HG03025 (cell line): ENCODE results near the gene ACKR2.

Experiments
- ATAC-seq: cut with Tn5 transposase; IDR thresholded peaks from one replicate; pipeline ENCODE4 v1.9.1; 2021; ENCODE audit warnings: mild to moderate bottlenecking, moderate library complexity; ENCODE audit not compliant: unreplicated experiment, low FRiP score

The ACKR2 gene

DNA sequence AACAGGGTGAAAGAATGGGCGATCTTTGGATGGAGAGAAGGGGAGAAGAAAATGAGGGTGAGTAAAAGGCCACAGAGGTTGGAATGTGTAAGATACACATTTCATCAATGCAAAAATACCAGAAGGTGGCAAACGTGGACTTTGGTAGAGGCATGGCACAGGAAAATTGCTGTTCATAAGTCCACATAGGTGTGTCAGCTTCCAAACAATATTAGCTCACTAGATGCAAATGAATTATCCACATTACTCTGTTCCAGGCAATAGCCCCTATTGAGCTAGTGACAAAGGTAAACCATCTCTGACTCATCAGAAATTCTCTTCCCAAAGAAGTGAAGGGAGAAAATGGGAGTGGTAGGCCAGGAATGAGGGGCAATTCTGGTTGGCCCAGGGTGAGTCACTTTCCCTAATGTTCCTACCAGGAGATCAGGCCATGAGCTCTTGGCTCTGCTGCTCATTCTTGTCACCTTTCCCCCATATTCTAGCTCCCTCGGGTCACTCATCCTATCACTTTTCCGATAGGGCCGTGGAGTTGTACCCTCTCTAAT lies 19.9 kb downstream of the ACKR2 start:
- no peak for ATAC-seq

DNA sequence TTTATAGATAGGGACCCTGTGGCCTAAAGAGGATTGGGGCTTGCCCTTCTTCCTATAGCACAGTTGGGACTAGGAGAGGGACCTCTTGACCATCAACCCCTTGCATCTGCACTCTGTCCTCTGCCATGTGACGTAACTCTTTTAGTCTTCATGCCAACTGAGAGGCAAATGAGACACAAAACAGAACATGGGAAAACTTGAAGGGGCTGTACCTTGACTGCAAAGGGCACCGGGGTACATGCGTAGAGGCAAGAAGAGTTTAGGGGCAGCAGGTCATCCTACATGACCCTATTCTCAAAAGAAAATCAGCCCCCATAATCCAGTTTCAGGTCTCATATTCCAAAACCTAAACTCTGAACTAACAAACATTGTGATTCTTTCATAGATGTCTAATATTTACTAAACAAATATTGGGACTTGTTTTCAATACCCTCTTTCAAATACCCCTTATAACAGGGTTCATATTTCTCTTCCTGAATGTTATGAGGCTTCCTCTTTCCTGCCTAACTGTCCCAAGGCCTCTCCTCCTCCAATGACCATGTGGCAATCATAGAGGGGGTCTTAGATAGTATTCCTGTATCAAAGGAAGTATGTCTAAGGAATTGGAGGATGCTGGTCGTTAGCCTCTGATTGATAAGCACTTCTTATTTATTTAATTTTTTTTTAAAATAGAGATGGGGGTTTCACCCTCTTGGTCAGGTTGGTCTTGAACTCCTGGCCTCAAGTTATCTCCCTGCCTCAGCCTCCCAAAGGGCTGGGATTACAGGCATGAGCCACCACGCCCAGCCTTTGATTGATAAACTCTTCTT lies 20.6 kb downstream of the ACKR2 start:
- no peak for ATAC-seq

DNA sequence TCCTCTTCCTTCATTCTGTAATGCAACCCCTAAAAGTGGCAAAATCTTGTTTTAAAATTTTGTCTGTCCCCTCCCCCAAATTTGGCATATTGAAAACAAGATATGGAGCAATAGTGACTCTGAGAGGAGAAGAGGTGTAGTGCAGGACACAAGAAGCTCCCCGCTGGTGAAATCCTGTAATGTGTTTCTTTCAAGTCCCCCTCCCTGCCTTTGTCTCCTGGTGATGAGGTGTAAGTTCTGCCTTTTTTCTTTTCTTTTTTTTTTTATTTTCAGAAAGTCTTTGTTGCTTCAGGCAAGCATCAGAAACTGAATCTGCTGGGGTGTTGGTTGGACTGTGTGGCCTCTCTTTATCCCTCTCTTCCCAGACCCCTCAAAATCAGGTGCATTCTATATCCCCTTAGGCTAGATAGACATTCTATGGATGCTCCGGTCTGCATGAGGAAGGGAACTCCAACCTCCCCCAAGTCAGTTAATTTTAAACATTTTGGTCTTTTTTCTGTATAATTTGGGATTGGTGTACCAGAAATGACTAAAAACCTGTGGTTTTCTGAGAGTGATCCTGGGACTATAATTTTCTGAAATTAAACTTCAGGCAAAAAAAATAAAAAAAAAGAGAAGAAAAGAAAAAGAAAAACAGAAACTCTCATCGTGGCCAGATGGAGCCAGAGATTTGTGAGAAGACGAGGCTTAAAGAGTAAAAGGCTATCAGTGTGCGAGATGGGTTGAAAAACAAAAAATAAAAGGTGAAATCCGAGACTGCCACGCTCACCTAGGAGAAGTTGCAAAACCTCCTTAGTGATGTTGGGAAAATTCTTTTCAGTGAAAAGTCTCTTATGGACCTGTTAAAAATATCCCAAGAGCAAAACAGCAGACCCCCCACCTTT lies 21.4 kb downstream of the ACKR2 start:
- no peak for ATAC-seq

DNA sequence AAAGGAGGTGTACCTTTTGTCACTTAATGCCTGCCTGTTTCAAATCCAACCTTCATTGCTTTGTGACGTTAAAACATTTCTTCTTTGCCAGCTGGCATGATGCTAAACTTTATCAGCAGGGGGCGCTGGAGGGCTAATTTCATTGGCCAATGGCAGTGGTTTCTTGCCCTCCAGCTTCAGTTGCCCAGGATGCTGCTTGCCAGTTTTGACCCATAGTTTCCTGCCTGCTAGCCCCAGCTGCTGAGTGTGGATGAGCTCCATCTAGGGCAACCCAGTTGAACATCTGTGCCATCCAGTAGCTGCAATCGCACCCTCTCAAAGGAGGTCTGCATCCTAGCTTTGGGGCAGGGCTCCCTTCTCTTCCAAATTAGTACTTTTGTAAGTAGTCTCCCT lies 22.1 kb downstream of the ACKR2 start:
- ATAC-seq, result peak; percentile 72

DNA sequence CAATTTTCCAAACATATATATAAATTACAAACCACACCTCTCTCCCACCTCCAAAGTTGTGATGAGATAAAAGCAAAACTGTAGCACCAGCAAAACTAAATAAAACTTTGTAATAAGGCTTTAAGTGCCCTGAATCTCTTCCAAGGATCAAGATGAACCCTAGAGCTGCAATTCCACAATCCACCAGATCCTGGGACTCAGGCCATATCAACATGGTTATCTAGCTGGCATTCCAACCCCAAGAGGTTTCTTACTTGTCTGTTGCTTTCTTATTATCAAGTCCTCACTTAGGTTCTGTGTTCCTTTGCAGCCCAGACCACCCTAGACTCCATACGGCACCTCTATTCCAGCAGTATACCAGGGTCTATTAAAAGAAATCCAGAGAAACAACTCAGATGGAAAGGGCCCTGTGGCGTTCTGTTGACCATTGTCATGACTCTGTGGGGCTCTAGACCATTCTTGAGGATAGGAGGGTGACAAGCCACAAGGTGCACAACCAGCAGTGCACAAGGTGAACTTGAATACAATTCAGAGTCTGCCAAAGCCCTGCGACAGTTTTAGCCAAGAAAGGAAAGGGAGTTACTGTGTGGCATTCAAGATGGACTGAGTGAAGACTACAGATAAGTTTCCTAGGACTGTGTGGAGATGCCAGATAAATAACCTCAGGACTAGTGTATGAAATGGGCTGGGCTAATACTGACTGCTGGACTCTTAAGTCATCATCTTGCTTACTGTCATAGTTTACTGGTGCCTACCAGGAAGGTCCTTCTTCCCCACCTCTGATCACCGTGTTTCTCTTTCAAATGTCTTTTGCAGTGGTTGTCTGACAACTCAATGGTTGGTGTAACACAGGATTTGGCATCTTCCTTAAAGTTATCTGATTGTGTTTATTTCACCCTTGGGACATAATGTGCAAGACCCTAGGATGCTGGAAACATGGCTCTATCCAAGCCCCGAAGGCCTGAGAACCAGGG lies 27.2 kb downstream of the ACKR2 start:
- no peak for ATAC-seq

DNA sequence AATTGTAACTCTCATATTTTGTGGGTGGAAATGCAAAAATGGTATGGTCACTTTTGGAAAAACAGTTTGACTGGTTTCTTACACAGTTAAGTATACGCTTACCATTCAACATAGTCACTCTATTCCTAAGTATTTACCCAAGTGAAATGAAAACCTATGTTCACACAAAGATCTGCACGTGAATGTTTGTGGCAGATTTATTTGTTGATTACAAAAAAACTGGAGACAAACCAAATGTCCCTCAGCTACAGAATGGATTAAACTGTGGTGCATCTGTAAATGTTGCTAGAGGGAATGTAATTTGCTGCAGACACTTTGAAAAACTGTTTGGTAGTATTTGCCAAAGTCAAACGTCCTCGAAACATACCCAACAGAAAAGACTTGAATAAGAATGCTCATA lies 29.3 kb downstream of the ACKR2 start:
- no peak for ATAC-seq

DNA sequence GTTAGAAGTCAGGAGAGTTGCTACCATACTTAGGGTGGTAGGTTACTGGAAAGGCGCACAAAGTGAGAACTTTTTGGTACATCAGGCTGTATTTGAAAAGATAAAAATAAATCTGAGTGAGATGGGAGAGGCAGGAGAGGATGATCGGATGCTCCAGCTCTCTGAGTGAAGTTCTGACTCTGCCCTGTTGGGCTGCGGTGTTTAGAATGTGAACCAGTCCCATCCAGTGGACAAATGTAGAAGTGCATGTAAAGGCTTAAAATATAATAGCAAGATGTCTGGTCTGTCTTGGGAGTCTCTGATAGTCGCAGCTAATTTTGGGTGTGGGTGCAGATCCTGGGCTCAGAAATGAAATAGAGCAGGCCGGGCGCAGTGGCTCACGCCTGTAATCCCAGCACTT lies 30.4 kb downstream of the ACKR2 start:
- ATAC-seq, result peak; percentile 95

DNA sequence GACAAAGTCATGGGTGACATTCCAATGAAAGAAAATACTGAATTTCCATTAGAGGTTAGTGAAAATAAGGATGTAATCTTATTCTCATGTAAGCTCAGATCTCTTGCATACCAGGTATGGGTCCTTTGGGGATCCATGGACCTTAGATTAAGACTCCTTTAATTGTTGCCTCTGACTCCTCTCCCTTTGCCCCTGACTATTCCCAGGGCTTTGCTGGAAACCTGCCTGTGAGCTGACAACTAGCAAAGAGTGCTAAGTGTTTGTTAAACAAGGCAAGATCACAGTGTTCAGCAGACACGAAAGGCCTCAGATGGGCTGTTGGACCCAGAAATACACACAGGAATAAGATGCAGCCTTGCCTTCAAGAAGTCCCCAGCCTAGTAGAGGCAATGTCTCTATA lies 32.1 kb downstream of the ACKR2 start:
- no peak for ATAC-seq

DNA sequence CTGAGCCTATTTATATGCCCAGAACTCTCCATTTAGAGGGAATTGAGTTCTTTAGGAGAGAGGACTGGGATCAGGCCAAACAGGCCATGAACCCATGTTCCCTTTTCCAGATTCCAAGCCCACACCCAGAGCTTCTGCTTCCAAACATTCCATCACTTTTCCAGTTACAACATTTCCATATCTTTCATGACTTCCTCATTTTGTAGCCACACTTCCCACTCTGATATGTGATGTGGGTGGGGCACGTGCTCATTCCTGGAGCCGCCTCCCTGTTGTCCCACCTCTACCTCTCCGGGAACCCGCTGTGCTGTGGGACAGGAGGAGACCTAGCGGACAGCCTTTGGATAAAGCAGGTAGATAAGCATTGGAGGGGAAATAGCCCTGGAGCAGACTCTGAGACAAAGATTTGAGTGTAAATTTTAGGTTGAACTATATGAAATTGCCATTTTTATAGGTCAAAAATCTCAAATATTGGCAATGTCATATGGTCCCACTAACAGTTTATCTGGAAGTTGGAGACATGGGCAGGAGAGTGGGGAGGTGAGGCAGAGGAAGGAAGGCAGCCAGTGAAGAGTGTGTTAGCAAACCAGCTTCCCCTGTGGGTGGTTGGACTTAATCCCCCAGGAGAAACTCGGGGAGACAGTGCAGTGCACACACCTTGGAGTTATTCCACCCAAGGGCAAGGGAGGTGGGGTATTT lies 34.6 kb downstream of the ACKR2 start:
- ATAC-seq, result no peak

DNA sequence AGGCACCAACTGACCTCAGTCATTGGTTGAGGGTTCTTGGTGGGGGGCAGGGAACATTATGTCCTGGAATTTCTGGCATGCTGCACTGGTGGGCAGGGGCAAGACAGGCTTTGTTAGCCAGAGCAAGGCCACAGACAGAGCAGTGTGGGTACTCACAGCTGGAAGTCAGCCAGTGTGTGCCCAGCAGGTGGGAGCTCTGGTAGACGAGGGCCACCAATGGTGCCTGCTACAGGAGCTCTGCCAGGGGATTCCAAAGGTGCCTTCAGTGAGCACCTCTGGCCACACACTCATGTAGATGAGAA lies 35.1 kb downstream of the ACKR2 start:
- ATAC-seq, result no peak

DNA sequence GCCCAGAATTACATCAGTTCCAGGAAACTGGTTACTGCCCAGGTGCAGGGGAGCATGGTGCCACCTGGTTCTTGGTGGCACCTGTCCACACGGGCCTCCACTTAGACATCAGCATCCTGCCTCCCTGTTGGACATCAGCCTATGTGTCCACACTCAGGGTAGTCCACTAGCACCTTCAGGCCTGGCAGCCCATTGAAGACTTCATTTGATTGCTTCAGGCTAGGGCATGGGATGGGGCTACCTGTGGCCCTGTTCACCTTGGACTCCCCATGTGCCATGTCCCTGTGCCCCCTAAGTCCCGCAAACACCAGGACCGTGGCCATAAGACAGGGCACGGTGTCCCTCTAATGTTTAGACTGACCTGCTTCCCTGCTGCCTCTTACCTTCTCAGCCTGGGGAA lies 35.6 kb downstream of the ACKR2 start:
- ATAC-seq, result no peak

DNA sequence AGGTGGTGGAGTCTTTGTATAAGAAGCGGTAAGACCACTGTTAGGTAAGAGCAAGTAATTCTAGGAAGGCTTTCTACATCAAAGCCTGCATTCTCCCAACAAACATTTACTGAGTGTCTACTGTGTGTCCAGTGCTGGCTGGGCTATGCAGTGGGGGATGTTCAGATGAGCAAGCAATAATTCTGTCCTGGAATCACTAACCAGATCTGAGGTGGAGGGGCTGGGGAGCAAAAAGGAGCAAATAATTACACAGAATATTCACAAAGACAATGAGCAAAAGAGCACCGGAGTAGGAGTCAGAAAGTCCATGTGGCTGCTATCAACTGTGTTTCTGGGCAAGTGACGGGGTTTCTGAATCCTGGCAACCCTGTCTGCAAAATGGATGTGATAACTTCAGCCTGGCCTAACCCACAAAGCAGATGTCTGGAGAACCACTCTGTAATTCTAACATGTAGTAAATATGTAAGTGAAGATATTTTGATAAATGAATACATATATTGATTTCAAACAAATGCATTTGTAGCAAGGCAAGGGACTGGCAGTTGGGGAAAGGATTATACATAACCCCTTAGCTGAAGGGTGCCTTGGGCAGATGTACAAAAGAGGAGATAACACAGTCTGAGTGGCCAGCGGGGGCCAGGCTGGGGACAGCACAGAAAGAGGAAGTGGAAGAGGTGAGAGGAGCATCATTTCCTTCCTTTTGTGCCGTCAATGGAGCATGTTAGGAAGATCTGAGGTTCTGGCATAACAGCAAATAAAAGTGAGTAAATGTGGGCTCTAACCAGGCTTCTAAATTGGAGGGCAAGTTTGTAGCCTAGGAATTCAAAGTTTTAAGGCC lies 37.7 kb downstream of the ACKR2 start:
- ATAC-seq, result peak; percentile 64

DNA sequence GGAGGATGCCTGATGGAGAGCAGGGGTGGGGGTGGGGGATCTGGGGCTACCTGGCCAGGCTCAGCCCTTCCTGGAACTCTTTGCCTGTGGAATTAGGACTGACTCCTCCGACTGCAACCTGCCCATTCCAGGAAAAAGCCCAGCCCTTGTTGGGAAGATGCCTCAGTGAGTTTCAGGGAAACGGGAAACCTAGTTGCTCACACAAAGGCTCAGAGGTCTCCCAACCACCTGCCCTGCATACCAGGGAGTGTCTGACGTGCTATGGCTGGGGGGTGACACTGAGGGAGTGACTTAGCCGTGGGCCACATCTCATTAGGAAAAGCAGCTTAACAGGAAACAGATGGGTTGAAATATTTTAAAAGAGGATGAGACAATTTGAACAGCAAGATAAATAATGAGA lies 38.5 kb downstream of the ACKR2 start:
- ATAC-seq, result no peak

DNA sequence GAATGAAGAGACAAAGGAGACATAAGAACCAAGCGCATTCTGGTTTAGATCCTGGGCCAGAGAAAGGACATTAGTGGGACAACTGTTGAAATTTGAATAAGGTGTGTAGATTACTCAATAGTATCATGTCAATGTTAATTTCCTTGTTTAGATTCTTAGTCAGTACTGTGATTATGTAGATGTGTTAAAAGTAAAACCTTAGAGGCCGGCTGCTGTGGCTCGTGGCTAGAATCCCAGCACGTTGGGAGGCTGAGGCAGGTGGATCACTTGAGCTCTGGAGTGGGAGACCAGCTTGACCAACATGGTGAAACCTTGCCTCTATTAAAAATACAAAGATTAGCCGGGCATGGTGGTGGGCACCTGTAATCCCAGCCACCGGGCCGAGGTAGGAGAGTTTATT lies 39.8 kb downstream of the ACKR2 start:
- no peak for ATAC-seq

DNA sequence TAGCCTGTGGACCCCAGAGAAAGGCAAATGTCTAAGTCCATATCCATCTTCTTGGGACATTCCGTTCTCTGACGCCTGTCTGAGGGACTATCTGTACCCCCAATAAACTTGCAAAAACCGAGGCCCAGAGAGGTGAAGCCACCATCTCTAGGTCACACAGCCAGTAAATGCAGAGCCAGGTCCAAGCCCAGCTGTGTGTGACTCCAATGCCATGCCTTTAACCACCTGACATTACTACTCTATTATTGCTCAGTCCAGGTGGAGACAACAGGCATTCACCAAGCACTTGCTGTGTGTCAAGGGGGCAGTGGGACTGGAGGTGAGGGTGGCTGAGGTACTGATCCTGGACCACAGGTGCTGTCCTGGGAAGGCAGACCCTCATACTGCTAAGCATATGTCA lies 41.0 kb downstream of the ACKR2 start:
- ATAC-seq, result no peak

DNA sequence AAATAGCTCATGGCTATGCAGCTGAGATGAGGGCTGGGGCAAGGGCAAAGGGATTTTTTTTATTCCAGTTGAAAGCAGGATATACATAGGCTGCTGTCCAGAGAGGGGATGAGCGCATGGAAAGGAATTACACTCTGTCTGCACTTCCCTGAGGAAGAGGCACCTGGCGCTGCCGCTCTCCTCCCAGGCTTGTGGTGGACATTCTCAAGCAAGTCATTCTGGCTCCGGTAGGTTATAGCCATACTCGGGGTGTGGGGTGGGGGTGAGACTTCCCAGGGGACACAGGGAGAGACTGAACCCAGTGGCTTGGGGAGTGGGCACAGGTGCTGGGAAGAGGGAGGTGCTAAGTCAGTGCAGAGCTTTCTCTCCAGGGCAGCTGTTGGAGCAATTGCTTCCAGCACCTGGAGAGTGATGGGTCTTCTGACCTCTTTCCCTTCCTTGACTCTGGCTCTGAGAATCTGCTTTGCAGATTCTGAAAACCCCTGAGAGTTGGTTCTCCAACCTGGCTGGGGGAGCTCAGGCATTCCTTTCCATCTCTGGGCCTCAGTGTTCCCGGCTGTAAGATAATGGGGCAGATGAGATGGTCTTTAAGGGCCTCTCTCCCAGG lies 42.1 kb downstream of the ACKR2 start:
- ATAC-seq, result no peak

DNA sequence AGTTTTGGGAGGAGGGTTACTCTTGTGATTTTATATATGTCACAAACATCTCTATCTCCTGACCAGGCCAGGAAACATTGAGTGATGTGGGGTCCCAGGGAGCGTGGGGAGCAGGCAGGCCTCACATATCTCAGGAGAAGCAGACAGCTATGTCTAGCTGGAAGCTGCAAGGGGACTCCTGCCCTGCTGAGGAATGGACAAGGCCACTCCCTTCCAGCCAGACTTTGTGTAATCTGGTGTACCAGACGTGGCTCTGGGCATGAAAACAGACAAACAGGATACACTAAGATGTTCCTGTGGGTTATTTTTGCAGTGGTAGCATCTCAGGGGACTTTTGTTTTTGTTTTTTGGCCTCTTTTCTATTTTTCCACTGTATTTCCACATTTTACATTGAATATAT lies 43.2 kb downstream of the ACKR2 start:
- ATAC-seq, result no peak

DNA sequence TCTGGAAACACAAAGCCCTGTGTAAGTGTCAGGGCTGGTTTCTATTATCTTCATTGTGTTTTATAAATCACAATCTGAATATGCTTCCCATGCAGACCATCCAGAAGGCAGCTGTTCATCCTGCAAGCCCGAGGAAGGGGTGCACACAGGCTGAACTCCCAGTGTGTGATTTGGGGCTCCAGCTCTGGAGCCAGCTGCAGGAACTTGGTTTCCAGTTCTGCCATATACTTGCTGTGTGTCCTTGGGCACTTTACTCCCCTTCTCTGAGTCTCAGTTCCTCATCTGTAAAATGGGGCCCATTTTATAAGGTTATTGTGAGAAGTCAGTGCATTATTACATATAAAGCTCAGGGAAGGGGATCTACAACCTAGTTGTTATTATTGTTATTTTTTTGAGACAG lies 43.8 kb downstream of the ACKR2 start:
- no peak for ATAC-seq
